Pancreas (tissue), 10 donors: ENCODE results near the gene KIF5A. TPM values are rescaled to one million over a fixed set of nuclear protein-coding genes. Genes with fewer than 3 reads are reported as not detected.

Experiments used
- ATAC-seq, 4 donors: fragments of 200-7000 bp; cut with Tn5 transposase; one replicate each; pipeline versions ENCODE4 v1.8.0 to v1.9.1; 2020; ENCODE audit warnings: mild to moderate bottlenecking in 4 of 4, moderate library complexity in 4 of 4
- DNase-seq, 6 donors: peaks; one replicate each; pipeline ENCODE4 v3.0.0-alpha.2; 2020
- FAIRE-seq: peaks from 2 replicates; lab custom pipeline; 2012; peaks lifted over from hg19 to GRCh38; lab: Jason Lieb, UNC
- H3K27ac ChIP-seq, 4 donors: fragments of 200-600 bp; sonication (generic); 1 replicate in 3 of 4; 2 replicates in 1 of 4; pipeline versions ENCODE4 v1.5.0 to v1.8.0; 2020
- H3K27me3 ChIP-seq, 4 donors: fragments of 200-600 bp; one replicate each; pipeline ENCODE4 v1.8.0; 2021
- H3K36me3 ChIP-seq, 3 donors: fragments of 200-600 bp; sonication (generic) in 1 of 3; one replicate each; pipeline versions ENCODE4 v1.5.0 to v1.8.0; 2020 to 2021
- H3K4me1 ChIP-seq, 3 donors: fragments of 200-600 bp; one replicate each; pipeline ENCODE4 v1.8.0; 2021
- H3K4me3 ChIP-seq, 4 donors: fragments of 200-600 bp; sonication (generic) in 2 of 4; one replicate each; pipeline versions ENCODE4 v1.5.0 to v1.8.0; 2020 to 2021
- H3K9me3 ChIP-seq, 4 donors: fragments of 200-600 bp; one replicate each; pipeline ENCODE4 v1.8.0; 2021
- WGBS, 2 donors: extraction: QIAGEN DNeasy Blood & Tissue Kit; methylation state at CpG; one replicate each; pipeline ENCODE4 v1.1.7; 2013; 5-methylcytosine and 5-hydroxymethylcytosine counted together
- intact Hi-C, 3 donors: fragments of 100-400 bp; cut with DNase I; formaldehyde crosslinking; loops; one replicate each; pipeline versions ENCODE4 v1.11.1 to v1.14.2; 2022
- polyA plus RNA-seq, 2 donors: library from polyadenylated mRNA; stranded (reverse); fragments of 200-250 nt; gene quantifications; one replicate each; pipeline ENCODE4 v1.2.3, GENCODE V29; 2013
- total RNA-seq, 6 donors: library from RNA; stranded (reverse); fragmentation: NEBNext Ultra II Directional in 4 of 6; extraction: Animal tissue kit (Norgen Biotek cat#: 25700) in 4 of 6; gene quantifications; one replicate each; pipeline versions ENCODE4 v1.2.1 to v1.2.4, GENCODE V29; 2021 to 2023
- TF ChIP-seq, protein P1 (sequence below), 4 donors: fragments of 200-600 bp; sonication (generic) in 3 of 4; IDR thresholded peaks; one replicate each; pipeline versions ENCODE4 v1.5.0 to v1.8.0; 2021; ENCODE audit warnings: antibody characterized with exemption in 4 of 4
- donor health status: healthy with polysubstance abuse.
- donor health status: DM: no; HTN: no; CAD: no; lungs with moderate emphysema.
- donor health status: DM: no; HTN: no; CAD: no.
- donor health status: control.
- donor health status: control.
- donor health status: Bipolar disorder and iron deficiency.
- donor health status: DM: yes; HTN: yes; CAD: no.
- donor health status: DM: no; HTN: no; CAD: no.
- donor health status: DM: no; HTN: no; CAD: no.
- donor health status: DM: yes; HTN: yes; CAD: no.

KIF5A gene
- total and polyA plus RNA-seq, 8 donors = 0.25 to 2.9 (median 0.68) TPM

DNA sequence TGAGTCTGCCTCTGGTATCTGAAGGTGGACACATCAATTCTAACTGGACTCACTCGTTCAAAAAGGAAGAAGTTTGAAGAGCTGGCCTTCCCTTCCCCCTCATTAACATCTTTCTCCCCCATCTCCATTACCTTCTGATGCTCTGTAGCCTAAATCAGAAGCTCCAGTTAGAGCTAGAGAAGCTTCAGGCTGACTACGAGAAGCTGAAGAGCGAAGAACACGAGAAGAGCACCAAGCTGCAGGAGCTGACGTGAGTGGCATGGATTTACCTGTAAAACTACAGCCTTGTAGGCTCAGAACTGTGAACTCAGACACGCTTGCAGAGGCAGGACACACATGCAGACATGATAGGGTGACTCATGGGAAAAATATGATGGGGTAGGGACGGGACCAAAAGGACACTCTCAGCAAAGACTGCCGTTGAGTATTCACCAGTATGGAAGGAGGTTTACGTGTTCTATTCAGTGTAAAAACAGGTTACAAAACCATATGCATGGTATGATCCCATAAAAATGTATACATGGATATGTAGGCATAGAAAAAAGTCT is 26.8 kb downstream of the KIF5A start:
- TF ChIP-seq, protein P1, sequence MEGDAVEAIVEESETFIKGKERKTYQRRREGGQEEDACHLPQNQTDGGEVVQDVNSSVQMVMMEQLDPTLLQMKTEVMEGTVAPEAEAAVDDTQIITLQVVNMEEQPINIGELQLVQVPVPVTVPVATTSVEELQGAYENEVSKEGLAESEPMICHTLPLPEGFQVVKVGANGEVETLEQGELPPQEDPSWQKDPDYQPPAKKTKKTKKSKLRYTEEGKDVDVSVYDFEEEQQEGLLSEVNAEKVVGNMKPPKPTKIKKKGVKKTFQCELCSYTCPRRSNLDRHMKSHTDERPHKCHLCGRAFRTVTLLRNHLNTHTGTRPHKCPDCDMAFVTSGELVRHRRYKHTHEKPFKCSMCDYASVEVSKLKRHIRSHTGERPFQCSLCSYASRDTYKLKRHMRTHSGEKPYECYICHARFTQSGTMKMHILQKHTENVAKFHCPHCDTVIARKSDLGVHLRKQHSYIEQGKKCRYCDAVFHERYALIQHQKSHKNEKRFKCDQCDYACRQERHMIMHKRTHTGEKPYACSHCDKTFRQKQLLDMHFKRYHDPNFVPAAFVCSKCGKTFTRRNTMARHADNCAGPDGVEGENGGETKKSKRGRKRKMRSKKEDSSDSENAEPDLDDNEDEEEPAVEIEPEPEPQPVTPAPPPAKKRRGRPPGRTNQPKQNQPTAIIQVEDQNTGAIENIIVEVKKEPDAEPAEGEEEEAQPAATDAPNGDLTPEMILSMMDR (IDR thresholded peaks at IDR 0.05) = no peak
- intact Hi-C loops = loop anchor here in 1 of 3 donors (10.0 kb wide), 1 partner anchor 48 kb away; no protein-coding TSS in a partner anchor
- H3K4me1 ChIP-seq = no peaks in the 10 kb centered on the region
- H3K36me3 ChIP-seq = no peaks in the 10 kb centered on the region
- DNase-seq = no peak
- H3K27ac ChIP-seq = no peak overlapping the region
- H3K9me3 ChIP-seq = no peaks in the 10 kb centered on the region
- no peak for FAIRE-seq
- ATAC-seq = no peak
- 66 to 69% methylated on average over 9 of the region's 9 CpGs for WGBS, 2 donors
- H3K4me3 ChIP-seq = no peak overlapping the region
- H3K27me3 ChIP-seq = no peaks in the 10 kb centered on the region

DNA sequence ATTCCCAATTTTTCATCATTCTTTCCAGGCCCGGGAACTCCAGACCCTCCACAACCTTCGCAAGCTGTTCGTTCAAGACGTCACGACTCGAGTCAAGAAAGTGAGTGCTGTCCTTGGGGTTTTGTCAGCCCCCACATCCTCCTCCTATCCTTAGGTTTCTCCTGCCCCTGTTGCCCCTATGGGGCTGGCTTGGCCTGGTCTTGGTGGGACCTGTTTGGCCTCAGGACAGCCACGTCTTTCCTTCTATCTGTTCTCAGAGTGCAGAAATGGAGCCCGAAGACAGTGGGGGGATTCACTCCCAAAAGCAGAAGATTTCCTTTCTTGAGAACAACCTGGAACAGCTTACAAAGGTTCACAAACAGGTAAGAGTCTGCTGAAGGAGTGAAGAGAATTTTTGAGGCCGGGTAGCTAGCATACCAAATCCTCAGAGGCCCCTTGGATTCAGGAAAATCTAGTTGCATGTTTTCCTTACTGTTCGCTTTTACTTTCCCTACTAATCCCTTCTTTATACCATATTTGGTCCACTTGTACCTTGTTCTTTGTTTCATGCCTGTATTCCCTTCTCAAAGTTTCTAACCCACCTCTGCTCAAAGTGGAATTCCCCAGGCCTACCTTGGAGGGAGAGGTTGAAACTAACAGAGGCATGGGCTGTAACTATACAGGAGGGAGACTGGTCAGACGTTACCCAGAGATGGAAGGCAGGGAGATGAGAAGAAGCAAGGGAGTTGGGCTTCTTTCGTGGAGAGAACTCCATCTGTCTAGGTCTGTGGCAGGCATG is 28.3 kb downstream of the KIF5A start:
- H3K27me3 ChIP-seq = no peaks in the 10 kb centered on the region
- intact Hi-C loops = loop anchor here in 1 of 3 donors (10.0 kb wide), 1 partner anchor 47 kb away; no protein-coding TSS in a partner anchor
- H3K36me3 ChIP-seq = no peaks in the 10 kb centered on the region
- no peak overlapping the region for H3K4me3 ChIP-seq
- H3K9me3 ChIP-seq = no peaks in the 10 kb centered on the region
- ATAC-seq (no peak), FAIRE-seq (no peak), DNase-seq (no peak)
- WGBS, 2 donors = 76 to 79% methylated on average over 12 of the region's 12 CpGs
- TF ChIP-seq, protein P1 (IDR thresholded peaks at IDR 0.05) = no peak
- no peaks in the 10 kb centered on the region for H3K4me1 ChIP-seq
- H3K27ac ChIP-seq = no peak overlapping the region

DNA sequence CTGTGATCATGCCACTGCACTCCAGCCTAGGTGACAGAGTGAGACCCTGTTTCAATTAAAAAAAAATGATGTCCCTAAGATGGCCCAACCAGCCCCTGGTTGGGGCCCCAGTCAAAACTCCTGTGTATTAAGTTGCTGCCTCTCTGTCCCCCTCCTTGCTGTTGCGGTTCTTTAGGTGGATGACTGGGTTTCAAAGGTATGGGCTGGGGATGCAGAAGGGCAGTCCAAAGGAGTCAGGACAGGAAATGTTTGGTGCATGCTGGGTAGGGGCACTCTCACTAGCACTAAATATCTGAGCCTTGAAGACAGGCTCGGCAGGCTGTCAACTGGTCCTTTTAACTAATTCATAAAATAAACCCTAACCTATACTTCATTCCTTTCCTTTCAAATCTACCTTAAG is 29.2 kb downstream of the KIF5A start:
- intact Hi-C loops = loop anchor here in 1 of 3 donors (10.0 kb wide), 1 partner anchor 46 kb away; no protein-coding TSS in a partner anchor
- TF ChIP-seq, protein P1 (IDR thresholded peaks at IDR 0.05) = no peak
- FAIRE-seq (no peak), DNase-seq (no peak), ATAC-seq (no peak)
- 81% methylated on average over 2 of the region's 2 CpGs for WGBS, 2 donors
- Histone ChIP-seq H3K27me3 (no peaks in the 10 kb centered on the region), H3K4me1 (no peaks in the 10 kb centered on the region), H3K4me3 (no peak overlapping the region), H3K9me3 (no peaks in the 10 kb centered on the region), H3K36me3 (no peaks in the 10 kb centered on the region), H3K27ac (no peak overlapping the region)

DNA sequence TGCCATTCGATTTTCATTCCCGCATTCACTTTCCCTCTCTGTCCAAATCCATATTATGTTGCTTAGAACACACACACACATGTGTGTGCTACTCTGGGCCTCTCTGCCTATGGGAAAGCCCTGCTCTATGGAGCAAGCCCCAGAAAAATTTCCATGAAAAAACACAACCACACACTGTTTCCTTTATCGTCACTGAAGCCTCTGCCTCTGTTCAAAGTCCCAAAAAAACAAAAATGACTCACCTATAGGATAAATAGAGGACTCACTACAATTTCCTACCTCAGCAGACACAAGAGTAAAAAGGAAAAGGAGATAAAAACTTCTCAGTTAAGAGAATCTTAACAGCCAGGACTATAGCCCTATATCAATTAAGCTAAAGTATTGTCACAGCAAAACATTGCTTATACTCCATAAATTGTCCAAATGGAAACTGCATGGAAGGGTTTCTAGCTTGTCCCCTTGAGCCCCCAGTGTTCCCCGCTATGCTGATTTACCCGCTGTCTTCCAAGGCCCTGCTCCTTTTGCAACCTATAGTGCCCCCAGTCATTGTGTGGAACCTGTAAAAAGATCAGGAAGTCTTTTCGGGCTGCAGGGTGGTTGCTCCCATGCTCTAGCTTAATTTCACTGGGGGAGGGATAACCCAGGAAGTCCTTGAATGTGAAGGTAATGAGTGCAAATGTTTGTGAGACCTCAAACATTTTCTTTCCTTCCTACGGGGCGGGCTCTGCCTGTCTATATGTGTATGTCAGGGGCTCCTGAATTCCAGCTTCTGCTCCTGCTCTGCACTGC is 30.0 kb downstream of the KIF5A start:
- DNase-seq = no peak
- FAIRE-seq = no peak
- intact Hi-C loops = loop anchor here (2.0 to 10.0 kb wide), 3 partner anchors 39 to 47 kb away; no protein-coding TSS in a partner anchor
- no peak overlapping the region for H3K4me3 ChIP-seq
- H3K27ac ChIP-seq = no peak overlapping the region
- ATAC-seq = no peak
- TF ChIP-seq, protein P1 (IDR thresholded peaks at IDR 0.05) = no peak
- no peaks in the 10 kb centered on the region for H3K4me1 ChIP-seq
- 76 to 81% methylated on average over 8 of the region's 8 CpGs for whole genome bisulfite sequencing, 2 donors
- no peaks in the 10 kb centered on the region for H3K36me3 ChIP-seq
- no peaks in the 10 kb centered on the region for H3K9me3 ChIP-seq
- H3K27me3 ChIP-seq = no peaks in the 10 kb centered on the region
